ENCODE results near the gene IGSF5. TPM values are rescaled to one million over a fixed set of nuclear protein-coding genes. Genes with fewer than 3 reads are reported as not detected.

IGSF5 gene
- total and polyA plus RNA-seq, 5 donors: 4.4 to 8.4 (median 6.1) TPM

- Histone ChIP-seq H3K27ac (ENCODE audit: low read length) (no peak overlapping the region), H3K4me3 (ENCODE audit: low read length) (no peak overlapping the region), H3K9me3 (ENCODE audit: control insufficient read depth, low read length) (no peaks in the 10 kb centered on the region), H3K27me3 (ENCODE audit: control insufficient read depth, insufficient read depth) (no peaks in the 10 kb centered on the region), H3K4me1 (ENCODE audit: control insufficient read depth, insufficient read depth, low read length) (no peaks in the 10 kb centered on the region)
- no peak for ATAC-seq
- 74% methylated on average over 1 of the region's 1 CpG for WGBS
- no peak for DNase-seq
- intact Hi-C loops (cut with DNase I): no loop called here
These were observed 68.0 kb downstream of the IGSF5 start for GRCh38 chr21:39812983-39813382.

- Histone ChIP-seq H3K9me3 (ENCODE audit: control insufficient read depth, low read length) (no peaks in the 10 kb centered on the region), H3K27me3 (ENCODE audit: control insufficient read depth, insufficient read depth) (no peaks in the 10 kb centered on the region), H3K27ac (ENCODE audit: low read length) (no peak overlapping the region), H3K4me1 (ENCODE audit: control insufficient read depth, insufficient read depth, low read length) (no peaks in the 10 kb centered on the region), H3K4me3 (ENCODE audit: low read length) (no peak overlapping the region)
- no peak for DNase-seq
- no peak for ATAC-seq
- 73% methylated on average over 2 of the region's 2 CpGs for WGBS
- intact Hi-C loops (cut with DNase I): no loop called here
These were observed 73.6 kb downstream of the IGSF5 start for GRCh38 chr21:39818557-39818956.

GRCh38 chr21:39822042-39822441, 77.1 kb downstream of the IGSF5 start:
- Histone ChIP-seq H3K27me3 (ENCODE audit: control insufficient read depth, insufficient read depth) (no peaks in the 10 kb centered on the region), H3K27ac (ENCODE audit: low read length) (no peak overlapping the region), H3K4me3 (ENCODE audit: low read length) (no peak overlapping the region), H3K9me3 (ENCODE audit: control insufficient read depth, low read length) (no peaks in the 10 kb centered on the region), H3K4me1 (ENCODE audit: control insufficient read depth, insufficient read depth, low read length) (no peaks in the 10 kb centered on the region)
- ATAC-seq (no peak), DNase-seq (no peak)
- intact Hi-C loops (cut with DNase I): no loop called here
- 91% methylated on average over 3 of the region's 3 CpGs for WGBS

GRCh38 chr21:39825250-39825649, 80.3 kb downstream of the IGSF5 start:
- ATAC-seq (no peak), DNase-seq (no peak)
- no peak overlapping the region for H3K4me3 ChIP-seq (ENCODE audit: low read length)
- H3K27ac ChIP-seq (ENCODE audit: low read length): no peak overlapping the region
- intact Hi-C loops (cut with DNase I): no loop called here
- H3K4me1 ChIP-seq (ENCODE audit: control insufficient read depth, insufficient read depth, low read length): no peaks in the 10 kb centered on the region
- H3K9me3 ChIP-seq (ENCODE audit: control insufficient read depth, low read length): no peaks in the 10 kb centered on the region
- no peaks in the 10 kb centered on the region for H3K27me3 ChIP-seq (ENCODE audit: control insufficient read depth, insufficient read depth)
- WGBS: 89% methylated on average over 1 of the region's 1 CpG

- ATAC-seq: no peak
These were observed 89.6 kb downstream of the IGSF5 start for GRCh38 chr21:39834543-39834942.

GRCh38 chr21:39837861-39838359, 92.9 kb downstream of the IGSF5 start:
- no peak overlapping the region for H3K27ac ChIP-seq (ENCODE audit: low read length)
- no peaks in the 10 kb centered on the region for H3K27me3 ChIP-seq (ENCODE audit: control insufficient read depth, insufficient read depth)
- no peaks in the 10 kb centered on the region for H3K9me3 ChIP-seq (ENCODE audit: control insufficient read depth, low read length)
- ATAC-seq: no peak
- no peak overlapping the region for H3K4me3 ChIP-seq (ENCODE audit: low read length)
- no peaks in the 10 kb centered on the region for H3K4me1 ChIP-seq (ENCODE audit: control insufficient read depth, insufficient read depth, low read length)
- intact Hi-C loops (cut with DNase I): no loop called here
- WGBS: 65% methylated on average over 4 of the region's 4 CpGs
- no peak for DNase-seq

More at GRCh38 chr21:39834543-39834942, 89.6 kb downstream of the IGSF5 start:
- Histone ChIP-seq H3K27ac (ENCODE audit: low read length) (no peak overlapping the region), H3K4me1 (ENCODE audit: control insufficient read depth, insufficient read depth, low read length) (no peaks in the 10 kb centered on the region), H3K9me3 (ENCODE audit: control insufficient read depth, low read length) (no peaks in the 10 kb centered on the region), H3K27me3 (ENCODE audit: control insufficient read depth, insufficient read depth) (no peaks in the 10 kb centered on the region), H3K4me3 (ENCODE audit: low read length) (no peak overlapping the region)
- 68% methylated on average over 4 of the region's 4 CpGs for WGBS
- DNase-seq: no peak
- intact Hi-C loops (cut with DNase I): no loop called here

GRCh38 chr21:39840373-39841097, 95.6 kb downstream of the IGSF5 start:
- intact Hi-C loops (cut with DNase I): no loop called here
- WGBS: 61% methylated on average over 22 of the region's 22 CpGs
- DNase-seq (peak in 2 of 3 donors; percentile 22 to 43), ATAC-seq (peak in 1 of 2 donors; percentile 47)
- Histone ChIP-seq H3K4me1 (ENCODE audit: control insufficient read depth, insufficient read depth, low read length) (no peaks in the 10 kb centered on the region), H3K4me3 (ENCODE audit: low read length) (no peak overlapping the region), H3K9me3 (ENCODE audit: control insufficient read depth, low read length) (no peaks in the 10 kb centered on the region), H3K27ac (ENCODE audit: low read length) (no peak overlapping the region), H3K27me3 (ENCODE audit: control insufficient read depth, insufficient read depth) (no peaks in the 10 kb centered on the region)

GRCh38 chr21:39842741-39843459, 97.9 kb downstream of the IGSF5 start:
- ATAC-seq (no peak), DNase-seq (no peak)
- intact Hi-C loops (cut with DNase I): no loop called here
- Histone ChIP-seq H3K4me1 (ENCODE audit: control insufficient read depth, insufficient read depth, low read length) (no peaks in the 10 kb centered on the region), H3K27me3 (ENCODE audit: control insufficient read depth, insufficient read depth) (no peaks in the 10 kb centered on the region), H3K9me3 (ENCODE audit: control insufficient read depth, low read length) (no peaks in the 10 kb centered on the region), H3K4me3 (ENCODE audit: low read length) (no peak overlapping the region), H3K27ac (ENCODE audit: low read length) (no peak overlapping the region)
- 85% methylated on average over 14 of the region's 14 CpGs for WGBS

- no peaks in the 10 kb centered on the region for H3K27me3 ChIP-seq (ENCODE audit: control insufficient read depth, insufficient read depth)
- WGBS: 86% methylated on average over 4 of the region's 4 CpGs
- DNase-seq (no peak), ATAC-seq (no peak)
- H3K9me3 ChIP-seq (ENCODE audit: control insufficient read depth, low read length): no peaks in the 10 kb centered on the region
- intact Hi-C loops (cut with DNase I): no loop called here
- no peak overlapping the region for H3K27ac ChIP-seq (ENCODE audit: low read length)
- no peak overlapping the region for H3K4me3 ChIP-seq (ENCODE audit: low read length)
- no peaks in the 10 kb centered on the region for H3K4me1 ChIP-seq (ENCODE audit: control insufficient read depth, insufficient read depth, low read length)
These were observed 98.5 kb downstream of the IGSF5 start for GRCh38 chr21:39843483-39843882.

- H3K27me3 ChIP-seq (ENCODE audit: control insufficient read depth, insufficient read depth): no peaks in the 10 kb centered on the region
- no peak for DNase-seq
- no peak overlapping the region for H3K27ac ChIP-seq (ENCODE audit: low read length)
- WGBS: 85% methylated on average over 5 of the region's 5 CpGs
- no peak for ATAC-seq
- no peaks in the 10 kb centered on the region for H3K9me3 ChIP-seq (ENCODE audit: control insufficient read depth, low read length)
- intact Hi-C loops (cut with DNase I): no loop called here
- no peaks in the 10 kb centered on the region for H3K4me1 ChIP-seq (ENCODE audit: control insufficient read depth, insufficient read depth, low read length)
- no peak overlapping the region for H3K4me3 ChIP-seq (ENCODE audit: low read length)
These were observed 98.9 kb downstream of the IGSF5 start for GRCh38 chr21:39843916-39844315.

GRCh38 chr21:39845571-39846130, 100.7 kb downstream of the IGSF5 start:
- WGBS: 68% methylated on average over 6 of the region's 6 CpGs
- DNase-seq (no peak), ATAC-seq (no peak)
- H3K4me1 ChIP-seq (ENCODE audit: control insufficient read depth, insufficient read depth, low read length): no peaks in the 10 kb centered on the region
- H3K9me3 ChIP-seq (ENCODE audit: control insufficient read depth, low read length): no peaks in the 10 kb centered on the region
- H3K27ac ChIP-seq (ENCODE audit: low read length): no peak overlapping the region
- H3K27me3 ChIP-seq (ENCODE audit: control insufficient read depth, insufficient read depth): no peaks in the 10 kb centered on the region
- H3K4me3 ChIP-seq (ENCODE audit: low read length): no peak overlapping the region
- intact Hi-C loops (cut with DNase I): no loop called here

Measured in right cardiac atrium (tissue), 5 donors.